Osteocyte (in vitro differentiated cells): Measurements from ENCODE around the gene PTK7. TPM values are rescaled to one million over a fixed set of nuclear protein-coding genes. Genes with fewer than 3 reads are reported as not detected.
A peak's percentile ranks its signal among the peaks of the same experiment; 100 is the strongest.

Experiments
- DNase-seq: peaks from one replicate; pipeline ENCODE4 v3.0.0; 2021; ENCODE audit warnings: mixed read lengths; ENCODE audit not compliant: unreplicated experiment; ENCODE audit errors: extremely low spot score
- H3K27ac Mint-ChIP-seq: one replicate; pipeline ENCODE4 v1.8.0; 2021; ENCODE audit warnings: mild to moderate bottlenecking, mixed read lengths; ENCODE audit not compliant: unreplicated experiment
- H3K27me3 Mint-ChIP-seq: one replicate; pipeline ENCODE4 v1.8.0; 2021; ENCODE audit warnings: mixed read lengths; ENCODE audit not compliant: unreplicated experiment
- H3K36me3 Mint-ChIP-seq: one replicate; pipeline ENCODE4 v1.8.0; 2021; ENCODE audit warnings: mixed read lengths; ENCODE audit not compliant: unreplicated experiment
- H3K4me1 Mint-ChIP-seq: one replicate; pipeline ENCODE4 v1.8.0; 2021; ENCODE audit warnings: mixed read lengths; ENCODE audit not compliant: unreplicated experiment
- H3K4me3 Mint-ChIP-seq: one replicate; pipeline ENCODE4 v1.8.0; 2021; ENCODE audit warnings: mild to moderate bottlenecking, moderate library complexity, mixed read lengths; ENCODE audit not compliant: unreplicated experiment
- H3K9me3 Mint-ChIP-seq: one replicate; pipeline ENCODE4 v1.8.0; 2021; ENCODE audit warnings: mixed read lengths; ENCODE audit not compliant: unreplicated experiment
- total RNA-seq: library from RNA; stranded (reverse); gene quantifications from 2 replicates; pipeline ENCODE4 v1.2.1, GENCODE V29; 2021
- TF ChIP-seq, protein P1 (sequence below): fragments of 200-600 bp; sonication (generic); IDR thresholded peaks from 2 replicates; pipeline ENCODE4 v1.5.0; 2021; ENCODE audit warnings: antibody characterized with exemption, mild to moderate bottlenecking, moderate library complexity

The PTK7 gene
- total RNA-seq, 1 donor from 2014 or later = 183 TPM

GRCh38 chr6:43175676-43176422 is 99.7 kb downstream of the PTK7 start:
- peaks cover 22% of the 10 kb centered on the region for H3K36me3 Mint-ChIP-seq
- TF ChIP-seq, protein P1, sequence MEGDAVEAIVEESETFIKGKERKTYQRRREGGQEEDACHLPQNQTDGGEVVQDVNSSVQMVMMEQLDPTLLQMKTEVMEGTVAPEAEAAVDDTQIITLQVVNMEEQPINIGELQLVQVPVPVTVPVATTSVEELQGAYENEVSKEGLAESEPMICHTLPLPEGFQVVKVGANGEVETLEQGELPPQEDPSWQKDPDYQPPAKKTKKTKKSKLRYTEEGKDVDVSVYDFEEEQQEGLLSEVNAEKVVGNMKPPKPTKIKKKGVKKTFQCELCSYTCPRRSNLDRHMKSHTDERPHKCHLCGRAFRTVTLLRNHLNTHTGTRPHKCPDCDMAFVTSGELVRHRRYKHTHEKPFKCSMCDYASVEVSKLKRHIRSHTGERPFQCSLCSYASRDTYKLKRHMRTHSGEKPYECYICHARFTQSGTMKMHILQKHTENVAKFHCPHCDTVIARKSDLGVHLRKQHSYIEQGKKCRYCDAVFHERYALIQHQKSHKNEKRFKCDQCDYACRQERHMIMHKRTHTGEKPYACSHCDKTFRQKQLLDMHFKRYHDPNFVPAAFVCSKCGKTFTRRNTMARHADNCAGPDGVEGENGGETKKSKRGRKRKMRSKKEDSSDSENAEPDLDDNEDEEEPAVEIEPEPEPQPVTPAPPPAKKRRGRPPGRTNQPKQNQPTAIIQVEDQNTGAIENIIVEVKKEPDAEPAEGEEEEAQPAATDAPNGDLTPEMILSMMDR = no peak
- no peak overlapping the region for H3K4me3 Mint-ChIP-seq
- DNase-seq = no peak
- H3K4me1 Mint-ChIP-seq = peaks cover 25% of the 10 kb centered on the region
- H3K9me3 Mint-ChIP-seq = no peaks in the 10 kb centered on the region
- H3K27ac Mint-ChIP-seq = peak overlapping the region; percentile 97
- no peaks in the 10 kb centered on the region for H3K27me3 Mint-ChIP-seq

DNA sequence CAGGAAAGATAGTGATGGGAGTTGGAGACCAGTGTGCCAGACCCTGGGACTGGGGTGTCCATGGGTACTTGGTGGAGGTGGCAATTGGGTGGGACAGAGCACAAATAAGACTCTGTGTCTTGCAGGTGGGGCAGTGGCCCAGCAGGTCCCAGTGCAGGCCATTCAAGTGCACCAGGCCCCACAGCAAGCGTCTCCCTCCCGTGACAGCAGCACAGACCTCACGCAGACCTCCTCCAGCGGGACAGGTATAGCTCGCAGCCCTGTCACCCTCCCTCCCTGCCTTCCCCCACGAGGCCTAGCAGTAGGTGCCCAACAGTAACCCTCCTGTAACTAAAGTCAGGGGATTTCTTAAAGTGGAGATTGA is 100.3 kb downstream of the PTK7 start:
- TF ChIP-seq, protein P1 = no peak

GRCh38 chr6:43178150-43178549 is 102.0 kb downstream of the PTK7 start:
- Mint-ChIP-seq H3K4me3 (no peak overlapping the region), H3K36me3 (peaks cover 22% of the 10 kb centered on the region), H3K27me3 (no peaks in the 10 kb centered on the region), H3K9me3 (no peaks in the 10 kb centered on the region), H3K27ac (no peak overlapping the region), H3K4me1 (peaks cover 33% of the 10 kb centered on the region)
- TF ChIP-seq, protein P1 = no peak
- no peak for DNase-seq

More for the DNA sequence above, 100.3 kb downstream of the PTK7 start:
- H3K36me3 Mint-ChIP-seq = peaks cover 22% of the 10 kb centered on the region
- DNase-seq = no peak
- H3K27me3 Mint-ChIP-seq = no peaks in the 10 kb centered on the region
- no peak overlapping the region for H3K4me3 Mint-ChIP-seq
- no peaks in the 10 kb centered on the region for H3K9me3 Mint-ChIP-seq
- peaks cover 29% of the 10 kb centered on the region for H3K4me1 Mint-ChIP-seq
- no peak overlapping the region for H3K27ac Mint-ChIP-seq

DNA sequence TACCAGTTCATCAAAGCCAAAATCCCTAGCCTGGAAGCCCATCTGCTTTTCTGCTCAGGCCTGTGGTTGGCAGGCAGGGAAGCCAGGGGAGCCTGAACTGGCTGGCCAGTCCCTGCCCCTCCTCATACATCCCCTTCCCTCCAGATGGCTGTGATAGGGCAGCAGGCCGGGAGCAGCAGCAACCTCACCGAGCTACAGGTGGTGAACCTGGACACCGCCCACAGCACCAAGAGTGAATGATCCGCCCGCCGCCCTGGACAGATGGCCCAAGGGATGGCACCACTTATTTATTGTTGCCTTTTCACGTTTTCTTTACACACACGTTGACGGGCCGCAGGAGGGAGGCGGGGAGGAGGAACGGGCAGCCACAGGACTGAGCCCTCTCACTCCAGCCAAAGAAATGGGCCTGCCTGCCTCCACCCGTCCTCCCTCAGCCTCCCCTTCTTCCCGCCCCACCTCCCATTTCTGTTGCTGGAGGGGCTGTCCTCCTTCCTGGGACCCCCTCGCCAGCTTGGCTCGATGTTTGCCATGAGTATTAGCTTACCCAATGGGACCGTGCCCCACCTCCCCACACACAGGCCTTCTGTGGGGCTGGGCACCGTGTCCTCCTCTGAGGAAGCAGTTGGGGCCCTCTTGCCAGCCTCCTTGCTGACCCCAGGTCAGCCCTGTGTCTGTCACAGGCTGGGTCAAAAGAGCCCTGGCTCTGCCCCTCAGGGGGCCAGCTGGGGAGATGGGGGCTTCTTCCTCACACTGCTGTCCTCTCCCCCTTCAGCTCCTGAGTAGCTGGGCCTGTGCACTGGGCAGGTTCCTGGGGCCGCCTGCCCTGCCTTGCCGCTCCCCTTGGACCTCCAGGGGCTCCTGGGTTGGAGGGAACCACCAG is 103.1 kb downstream of the PTK7 start:
- H3K36me3 Mint-ChIP-seq = peaks cover 25% of the 10 kb centered on the region
- H3K4me1 Mint-ChIP-seq = peaks cover 30% of the 10 kb centered on the region
- H3K9me3 Mint-ChIP-seq = no peaks in the 10 kb centered on the region
- no peaks in the 10 kb centered on the region for H3K27me3 Mint-ChIP-seq
- no peak overlapping the region for H3K4me3 Mint-ChIP-seq
- H3K27ac Mint-ChIP-seq = no peak overlapping the region
- TF ChIP-seq, protein P1 = no peak
- no peak for DNase-seq

DNA sequence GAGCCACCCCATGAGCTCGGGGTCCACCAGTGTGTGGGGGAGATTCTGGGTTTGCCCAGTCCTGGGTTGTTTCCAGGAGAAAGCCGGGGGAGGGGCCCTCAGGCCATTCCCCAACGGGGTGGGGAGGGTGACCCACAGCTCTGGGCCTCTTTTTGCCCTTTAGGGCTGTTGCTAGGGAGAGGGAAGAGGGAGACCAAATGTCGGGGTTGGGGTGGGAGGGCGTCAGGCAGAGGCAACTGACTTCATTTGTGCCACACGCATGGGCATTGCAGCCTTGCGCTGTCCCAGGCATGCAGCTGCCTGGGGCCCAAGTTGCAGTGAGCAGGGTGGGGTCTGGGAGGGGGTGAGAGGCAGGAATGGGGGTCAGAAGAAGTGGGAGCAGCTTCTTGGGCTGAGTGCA is 103.9 kb downstream of the PTK7 start:
- Mint-ChIP-seq H3K27ac (peak overlapping the region; percentile 72), H3K36me3 (peaks cover 22% of the 10 kb centered on the region), H3K4me3 (no peak overlapping the region), H3K27me3 (no peaks in the 10 kb centered on the region), H3K4me1 (peaks cover 29% of the 10 kb centered on the region), H3K9me3 (no peaks in the 10 kb centered on the region)
- TF ChIP-seq, protein P1 = no peak
- DNase-seq = no peak
